ENCODE data around the gene DLGAP3. TPM values are rescaled to one million over a fixed set of nuclear protein-coding genes. Genes with fewer than 3 reads are reported as not detected.

The DLGAP3 gene
- total and polyA plus RNA-seq, 2 of the 13 experiments (the other 11 are each of a cell fraction or from before 2014, with no cell fraction given): 0.03 to 0.04 TPM

GRCh38 chr1:34978921-34979320, 49.5 kb upstream of the DLGAP3 start:
- ChIA-PET CTCF (ENCODE audit: low intra/inter-chr PET ratio, low total read pairs) (no interaction called here), POLR2A (no interaction called here)
- Histone ChIP-seq H3K27ac (ENCODE audit: extremely low read length, insufficient read depth, low read length) (no peak overlapping the region), H3K4me1 (ENCODE audit: insufficient read depth, low read length) (peaks cover 46% of the 10 kb centered on the region), H3K36me3 (replicated peaks in 1 of 2; ENCODE audit: control insufficient read depth in 1 of 2, insufficient read depth in 2 of 2, low read length in 2 of 2) (no peaks in the 10 kb centered on the region), H3K79me2 (ENCODE audit: insufficient read depth, low read length) (no peaks in the 10 kb centered on the region), H3K4me2 (ENCODE audit: low read depth, low read length) (peak overlapping the region; percentile 44), H3K27me3 (ENCODE audit: control insufficient read depth in 1 of 2, insufficient read depth in 2 of 2, low read length in 2 of 2) (no peaks in the 10 kb centered on the region), H3K9ac (ENCODE audit: insufficient read depth, low read depth, low read length) (no peak overlapping the region), H4K20me1 (ENCODE audit: insufficient read depth, low read length) (no peaks in the 10 kb centered on the region), H3K4me3 (replicated peaks in 1 of 3; ENCODE audit: insufficient read depth in 1 of 3, low read depth in 2 of 3, low read length in 3 of 3) (no peak overlapping the region; a peak in 1 of 6 replicates), H3K9me3 (ENCODE audit: low read length) (no peaks in the 10 kb centered on the region), H2AFZ (ENCODE audit: low read length) (no peak overlapping the region)
- intact Hi-C loops (cut with micrococcal nuclease; ENCODE audit: unreplicated experiment) (no loop called here), in situ Hi-C loops (cut with HindIII; ENCODE audit: extremely low pct_ligation_motif_present, low pct_unique_long_range_greater_than_20kb) (no loop called here)
- peak; percentile 35 for DNase-seq (ENCODE audit: low spot score)
- BruUV-seq (replicated peaks): no TSS peak
- TF ChIP-seq PATZ1 (CRISPR knock-in tag; IDR thresholded peaks at IDR 0.05) (peak; percentile 39; the same call in 1 of the 2 replicates), ZNF792 (CRISPR knock-in tag; IDR thresholded peaks at IDR 0.05) (no peak), ZNF772 (CRISPR knock-in tag; IDR thresholded peaks at IDR 0.05) (no peak), ATAD3A (CRISPR knock-in tag; IDR thresholded peaks at IDR 0.05) (no peak), ARHGAP35 (CRISPR knock-in tag; IDR thresholded peaks at IDR 0.05; ENCODE audit: borderline replicate concordance) (no peak), FOXA1 (IDR thresholded peaks at IDR 0.05) (no peak), FOXA1 (CRISPR knock-in tag; IDR thresholded peaks at IDR 0.05) (0 out of 2 replicates have a peak, but pooled peaks have one; percentile 20)
- TF ChIP-seq, protein P1, sequence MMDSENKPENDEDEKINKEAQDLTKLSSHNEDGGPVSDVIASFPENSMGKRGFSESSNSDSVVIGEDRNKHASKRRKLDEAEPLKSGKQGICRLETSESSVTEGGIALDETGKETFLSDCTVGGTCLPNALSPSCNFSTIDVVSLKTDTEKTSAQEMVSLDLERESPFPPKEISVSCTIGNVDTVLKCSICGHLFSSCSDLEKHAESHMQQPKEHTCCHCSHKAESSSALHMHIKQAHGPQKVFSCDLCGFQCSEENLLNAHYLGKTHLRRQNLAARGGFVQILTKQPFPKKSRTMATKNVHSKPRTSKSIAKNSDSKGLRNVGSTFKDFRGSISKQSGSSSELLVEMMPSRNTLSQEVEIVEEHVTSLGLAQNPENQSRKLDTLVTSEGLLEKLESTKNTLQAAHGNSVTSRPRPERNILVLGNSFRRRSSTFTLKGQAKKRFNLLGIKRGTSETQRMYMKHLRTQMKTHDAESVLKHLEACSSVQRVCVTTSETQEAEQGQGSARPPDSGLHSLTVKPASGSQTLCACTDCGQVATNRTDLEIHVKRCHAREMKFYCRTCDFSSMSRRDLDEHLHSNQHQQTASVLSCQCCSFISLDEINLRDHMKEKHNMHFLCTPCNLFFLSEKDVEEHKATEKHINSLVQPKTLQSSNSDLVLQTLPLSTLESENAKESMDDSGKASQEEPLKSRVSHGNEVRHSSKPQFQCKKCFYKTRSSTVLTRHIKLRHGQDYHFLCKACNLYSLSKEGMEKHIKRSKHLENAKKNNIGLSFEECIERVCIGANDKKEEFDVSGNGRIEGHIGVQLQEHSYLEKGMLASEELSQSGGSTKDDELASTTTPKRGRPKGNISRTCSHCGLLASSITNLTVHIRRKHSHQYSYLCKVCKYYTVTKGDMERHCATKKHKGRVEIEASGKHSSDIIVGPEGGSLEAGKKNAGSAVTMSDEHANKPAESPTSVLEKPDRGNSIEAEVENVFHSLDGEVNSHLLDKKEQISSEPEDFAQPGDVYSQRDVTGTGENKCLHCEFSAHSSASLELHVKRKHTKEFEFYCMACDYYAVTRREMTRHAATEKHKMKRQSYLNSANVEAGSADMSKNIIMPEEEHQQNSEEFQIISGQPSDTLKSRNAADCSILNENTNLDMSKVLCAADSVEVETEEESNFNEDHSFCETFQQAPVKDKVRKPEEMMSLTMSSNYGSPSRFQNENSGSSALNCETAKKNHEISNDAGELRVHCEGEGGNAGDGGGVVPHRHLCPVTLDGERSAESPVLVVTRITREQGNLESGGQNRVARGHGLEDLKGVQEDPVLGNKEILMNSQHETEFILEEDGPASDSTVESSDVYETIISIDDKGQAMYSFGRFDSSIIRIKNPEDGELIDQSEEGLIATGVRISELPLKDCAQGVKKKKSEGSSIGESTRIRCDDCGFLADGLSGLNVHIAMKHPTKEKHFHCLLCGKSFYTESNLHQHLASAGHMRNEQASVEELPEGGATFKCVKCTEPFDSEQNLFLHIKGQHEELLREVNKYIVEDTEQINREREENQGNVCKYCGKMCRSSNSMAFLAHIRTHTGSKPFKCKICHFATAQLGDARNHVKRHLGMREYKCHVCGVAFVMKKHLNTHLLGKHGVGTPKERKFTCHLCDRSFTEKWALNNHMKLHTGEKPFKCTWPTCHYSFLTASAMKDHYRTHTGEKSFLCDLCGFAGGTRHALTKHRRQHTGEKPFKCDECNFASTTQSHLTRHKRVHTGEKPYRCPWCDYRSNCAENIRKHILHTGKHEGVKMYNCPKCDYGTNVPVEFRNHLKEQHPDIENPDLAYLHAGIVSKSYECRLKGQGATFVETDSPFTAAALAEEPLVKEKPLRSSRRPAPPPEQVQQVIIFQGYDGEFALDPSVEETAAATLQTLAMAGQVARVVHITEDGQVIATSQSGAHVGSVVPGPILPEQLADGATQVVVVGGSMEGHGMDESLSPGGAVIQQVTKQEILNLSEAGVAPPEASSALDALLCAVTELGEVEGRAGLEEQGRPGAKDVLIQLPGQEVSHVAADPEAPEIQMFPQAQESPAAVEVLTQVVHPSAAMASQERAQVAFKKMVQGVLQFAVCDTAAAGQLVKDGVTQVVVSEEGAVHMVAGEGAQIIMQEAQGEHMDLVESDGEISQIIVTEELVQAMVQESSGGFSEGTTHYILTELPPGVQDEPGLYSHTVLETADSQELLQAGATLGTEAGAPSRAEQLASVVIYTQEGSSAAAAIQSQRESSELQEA (CRISPR knock-in tag; IDR thresholded peaks at IDR 0.05; ENCODE audit: not compliant biosample characterization): no peak
- FAIRE-seq: no peak
- WGBS (ENCODE audit: low lambda C conversion rate): 33% methylated on average over 5 of the region's 6 CpGs
- peak; percentile 24; the same call in 2 of the 3 replicates for ATAC-seq

Data from HepG2 (cell line).